H9 (cell line): Measurements from ENCODE around the gene ZCWPW1. TPM values are rescaled to one million over a fixed set of nuclear protein-coding genes. Genes with fewer than 3 reads are reported as not detected.

Source experiments
- DNase-seq: peaks from one replicate; pipeline ENCODE4 v3.0.0-alpha.2; 2017
- H2AFZ ChIP-seq: one replicate; pipeline ENCODE4 v1.6.1; 2013; ENCODE audit warnings: mild to moderate bottlenecking, low read length, control low read depth, moderate library complexity
- H2AK5ac ChIP-seq: 2 replicates; pipeline ENCODE4 v1.6.1; 2013; ENCODE audit warnings: low read length, control low read depth, mixed read lengths; ENCODE audit not compliant: insufficient read length
- H2BK120ac ChIP-seq: one replicate; pipeline ENCODE4 v1.6.1; 2013; ENCODE audit warnings: low read depth, mild to moderate bottlenecking, low read length, control low read depth, inconsistent platforms; ENCODE audit not compliant: poor library complexity, severe bottlenecking
- H2BK12ac ChIP-seq: 2 replicates; pipeline ENCODE4 v1.6.1; 2013; ENCODE audit warnings: low read length, control low read depth, mixed read lengths, low read depth; ENCODE audit not compliant: insufficient read length
- H2BK15ac ChIP-seq: 2 replicates; pipeline ENCODE4 v1.6.1; 2013; ENCODE audit warnings: low read depth, low read length, control low read depth
- H2BK20ac ChIP-seq: one replicate; pipeline ENCODE4 v1.6.1; 2013; ENCODE audit warnings: low read depth, mild to moderate bottlenecking, low read length, control low read depth, inconsistent platforms; ENCODE audit not compliant: poor library complexity, severe bottlenecking
- H2BK5ac ChIP-seq: 2 replicates; pipeline ENCODE4 v1.6.1; 2013; ENCODE audit warnings: low read length, control low read depth, mixed read lengths; ENCODE audit not compliant: insufficient read length
- H3K14ac ChIP-seq: 2 replicates; pipeline ENCODE4 v1.6.1; 2013; ENCODE audit warnings: low read length, control low read depth; ENCODE audit not compliant: insufficient read depth
- H3K18ac ChIP-seq: 2 replicates; pipeline ENCODE4 v1.6.1; 2013; ENCODE audit warnings: low read depth, mild to moderate bottlenecking, mixed read lengths, low read length, control low read depth; ENCODE audit not compliant: insufficient read length
- H3K23ac ChIP-seq: 2 replicates; pipeline ENCODE4 v1.6.1; 2013; ENCODE audit warnings: low read length, control low read depth, mixed read lengths, low read depth; ENCODE audit not compliant: insufficient read length
- H3K23me2 ChIP-seq: 2 replicates; pipeline ENCODE4 v1.6.1; 2013; ENCODE audit warnings: low read depth, mild to moderate bottlenecking, mixed read lengths, low read length, control low read depth; ENCODE audit not compliant: insufficient read length, poor library complexity, severe bottlenecking
- H3K27ac ChIP-seq: 2 replicates; pipeline ENCODE4 v1.5.1; 2013; ENCODE audit warnings: low read length, control low read depth, mixed read lengths, low read depth; ENCODE audit not compliant: insufficient read length
- H3K27me3 ChIP-seq: 2 replicates; pipeline ENCODE4 v1.6.1; 2013; ENCODE audit warnings: low read length, control low read depth, inconsistent platforms; ENCODE audit not compliant: insufficient read depth
- H3K4ac ChIP-seq: 2 replicates; pipeline ENCODE4 v1.6.1; 2013; ENCODE audit warnings: low read depth, mild to moderate bottlenecking, control low read depth, inconsistent platforms, low read length, moderate library complexity
- H3K4me1 ChIP-seq: 2 replicates; pipeline ENCODE4 v1.6.1; 2013; ENCODE audit warnings: low read length, control low read depth, inconsistent platforms; ENCODE audit not compliant: insufficient read depth
- H3K4me2 ChIP-seq: 2 replicates; pipeline ENCODE4 v1.6.1; 2013; ENCODE audit warnings: low read length, control low read depth, mixed read lengths; ENCODE audit not compliant: insufficient read length, insufficient read depth
- H3K56ac ChIP-seq: 2 replicates; pipeline ENCODE4 v1.6.1; 2013; ENCODE audit warnings: low read depth, mild to moderate bottlenecking, mixed read lengths, low read length, control low read depth; ENCODE audit not compliant: insufficient read length
- H3K79me1 ChIP-seq: 2 replicates; pipeline ENCODE4 v1.6.1; 2013; ENCODE audit warnings: low read depth, mild to moderate bottlenecking, moderate library complexity, low read length, control low read depth, inconsistent platforms; ENCODE audit not compliant: insufficient read depth, poor library complexity, severe bottlenecking
- H3K79me2 ChIP-seq: 2 replicates; pipeline ENCODE4 v1.6.1; 2013; ENCODE audit warnings: low read length, control low read depth, inconsistent platforms; ENCODE audit not compliant: insufficient read depth
- H3K9ac ChIP-seq: 2 replicates; pipeline ENCODE4 v1.6.1; 2013; ENCODE audit warnings: low read length, control low read depth, mixed read lengths; ENCODE audit not compliant: insufficient read length; ENCODE audit errors: extremely low read depth
- H3K9me3 ChIP-seq: one replicate; pipeline ENCODE4 v1.6.1; 2013; ENCODE audit warnings: low read depth, low read length, inconsistent platforms; ENCODE audit not compliant: control insufficient read depth
- H3T11ph ChIP-seq: one replicate; pipeline ENCODE4 v1.6.1; 2013; ENCODE audit warnings: mild to moderate bottlenecking, low read length, control low read depth, inconsistent platforms
- H4K20me1 ChIP-seq: one replicate; pipeline ENCODE4 v1.6.1; 2013; ENCODE audit not compliant: control insufficient read depth, insufficient read length, insufficient read depth
- H4K5ac ChIP-seq: 2 replicates; pipeline ENCODE4 v1.6.1; 2013; ENCODE audit warnings: low read depth, mild to moderate bottlenecking, mixed read lengths, low read length, control low read depth; ENCODE audit not compliant: insufficient read length
- H4K8ac ChIP-seq: replicated peaks from 2 replicates; pipeline ENCODE4 v1.6.1; 2013; ENCODE audit warnings: low read length, control low read depth, mixed read lengths, low read depth; ENCODE audit not compliant: insufficient read length
- H4K91ac ChIP-seq: 2 replicates; pipeline ENCODE4 v1.6.1; 2013; ENCODE audit warnings: low read depth, mild to moderate bottlenecking, moderate library complexity, mixed read lengths, low read length, control low read depth; ENCODE audit not compliant: insufficient read length
- H3K27ac Mint-ChIP-seq, 3 experiments: 2 replicates in 2 of 3; 3 replicates in 1 of 3; pipeline ENCODE4 v1.8.0; 2020 to 2021; ENCODE audit warnings: mixed read lengths in 3 of 3, mild to moderate bottlenecking in 1 of 3, moderate library complexity in 1 of 3
- H3K27me3 Mint-ChIP-seq: 2 replicates; pipeline ENCODE4 v1.8.0; 2021; ENCODE audit warnings: low read depth, mild to moderate bottlenecking, moderate library complexity, mixed read lengths
- H3K36me3 Mint-ChIP-seq, 3 experiments: 2 replicates in 2 of 3; 3 replicates in 1 of 3; pipeline ENCODE4 v1.8.0; 2020 to 2021; ENCODE audit warnings: low read depth in 3 of 3, mixed read lengths in 3 of 3; ENCODE audit not compliant: insufficient read depth in 1 of 3
- H3K4me1 Mint-ChIP-seq, 2 experiments: 2 replicates each; pipeline ENCODE4 v1.8.0; 2020; ENCODE audit warnings: mixed read lengths in 2 of 2
- H3K4me3 Mint-ChIP-seq, 2 experiments: 2 replicates in 1 of 2; 3 replicates in 1 of 2; pipeline ENCODE4 v1.8.0; 2020 to 2021; ENCODE audit warnings: mild to moderate bottlenecking in 2 of 2, mixed read lengths in 2 of 2, moderate library complexity in 1 of 2
- H3K9me3 Mint-ChIP-seq, 2 experiments: 2 replicates in 1 of 2; 3 replicates in 1 of 2; pipeline ENCODE4 v1.8.0; 2020; ENCODE audit warnings: mild to moderate bottlenecking in 2 of 2, mixed read lengths in 2 of 2, moderate library complexity in 1 of 2
- CTCF ChIP-seq: fragments of 200-600 bp; sonication (generic); conservative IDR thresholded peaks from 3 replicates; pipeline ENCODE4 v1.8.0; 2021; ENCODE audit warnings: antibody characterized with exemption, mild to moderate bottlenecking
- WGBS: extraction: QIAGEN DNeasy Blood & Tissue Kit; methylation state at CpG from one replicate; pipeline ENCODE4 v1.1.7; 2013; ENCODE audit warnings: missing lambda C conversion rate, low lambda C conversion rate, mixed read lengths; ENCODE audit not compliant: insufficient read length; ENCODE audit errors: extremely low coverage; 5-methylcytosine and 5-hydroxymethylcytosine counted together
- total RNA-seq: library from RNA; stranded (reverse); gene quantifications from 2 replicates; pipeline ENCODE4 v1.2.1, GENCODE V29; 2021

ZCWPW1 gene
- total RNA-seq, 1 experiment from 2014 or later = 1.1 TPM

- no peak for DNase-seq
- H3T11ph ChIP-seq = no peak overlapping the region
- H3K36me3 Mint-ChIP-seq = peaks cover 37 to 51% (median 40%) of the 10 kb centered on the region in 3 experiments
- H4K91ac ChIP-seq = no peak overlapping the region
- H3K23ac ChIP-seq = no peak overlapping the region
- H3K4me2 ChIP-seq = peak overlapping the region; percentile 71
- peak overlapping the region; percentile 86 to 95 for H3K4me3 Mint-ChIP-seq
- H3K27ac ChIP-seq = no peak overlapping the region
- no peak overlapping the region for H4K8ac ChIP-seq
- H2BK20ac ChIP-seq = no peak overlapping the region
- peaks cover 24% of the 10 kb centered on the region for H3K27me3 Mint-ChIP-seq
- WGBS = no CpG with 5 or more reads among the region's 31 CpGs
- H2BK15ac ChIP-seq = no peak overlapping the region
- no peak overlapping the region for H2AK5ac ChIP-seq
- no peak overlapping the region for H3K56ac ChIP-seq
- H3K9me3 Mint-ChIP-seq = peaks cover 4 to 14% of the 10 kb centered on the region in 2 experiments; a peak in 3 of 5 replicates
- H3K79me1 ChIP-seq = peaks cover 3% of the 10 kb centered on the region
- H3K23me2 ChIP-seq = peaks cover 11% of the 10 kb centered on the region
- TF ChIP-seq CTCF = no peak
- H3K18ac ChIP-seq = no peak overlapping the region
- no peak overlapping the region for H3K4ac ChIP-seq
- H3K4me1 ChIP-seq = no peaks in the 10 kb centered on the region
- no peak overlapping the region for H2AFZ ChIP-seq
- H2BK12ac ChIP-seq = no peak overlapping the region
- H4K20me1 ChIP-seq = no peaks in the 10 kb centered on the region
- H3K9ac ChIP-seq = peak overlapping the region; percentile 66
- H3K79me2 ChIP-seq = no peaks in the 10 kb centered on the region; the same call in 1 of the 2 replicates
- H3K27me3 ChIP-seq = no peaks in the 10 kb centered on the region
- H3K27ac Mint-ChIP-seq = peak overlapping the region; percentile 74 to 96 (median 95); a peak in 6 of 7 replicates
- H3K4me1 Mint-ChIP-seq = peaks cover 45 to 46% of the 10 kb centered on the region in 2 experiments
- H4K5ac ChIP-seq = no peak overlapping the region
- H2BK120ac ChIP-seq = no peak overlapping the region
- H3K14ac ChIP-seq = no peak overlapping the region
- no peaks in the 10 kb centered on the region for H3K9me3 ChIP-seq
- no peak overlapping the region for H2BK5ac ChIP-seq
These were observed 2.2 kb upstream of the ZCWPW1 start for GRCh38 chr7:100430493-100431285.
